LNCaP clone FGC (cell line): Measurements from ENCODE around the gene POLR2M.

ENCODE experiments used
- DNase-seq: peaks from one replicate; pipeline ENCODE4 v3.0.0-alpha.2; 2011; ENCODE audit warnings: low read depth
- H3K4me3 ChIP-seq: 2 replicates; pipeline ENCODE4 v1.5.1; 2011; ENCODE audit warnings: mild to moderate bottlenecking, low read depth, low read length, control low read depth
- CTCF ChIP-seq: IDR thresholded peaks from 2 replicates; pipeline ENCODE4 v1.5.1; 2012; ENCODE audit warnings: mild to moderate bottlenecking; ENCODE audit not compliant: control insufficient read depth, insufficient read depth; ENCODE audit errors: extremely low read depth

Gene POLR2M

GRCh38 chr15:57665939-57666338 is 40.6 kb upstream of the POLR2M start:
- no peak for DNase-seq
- H3K4me3 ChIP-seq, result no peak overlapping the region
- TF ChIP-seq CTCF, result no peak

DNA sequence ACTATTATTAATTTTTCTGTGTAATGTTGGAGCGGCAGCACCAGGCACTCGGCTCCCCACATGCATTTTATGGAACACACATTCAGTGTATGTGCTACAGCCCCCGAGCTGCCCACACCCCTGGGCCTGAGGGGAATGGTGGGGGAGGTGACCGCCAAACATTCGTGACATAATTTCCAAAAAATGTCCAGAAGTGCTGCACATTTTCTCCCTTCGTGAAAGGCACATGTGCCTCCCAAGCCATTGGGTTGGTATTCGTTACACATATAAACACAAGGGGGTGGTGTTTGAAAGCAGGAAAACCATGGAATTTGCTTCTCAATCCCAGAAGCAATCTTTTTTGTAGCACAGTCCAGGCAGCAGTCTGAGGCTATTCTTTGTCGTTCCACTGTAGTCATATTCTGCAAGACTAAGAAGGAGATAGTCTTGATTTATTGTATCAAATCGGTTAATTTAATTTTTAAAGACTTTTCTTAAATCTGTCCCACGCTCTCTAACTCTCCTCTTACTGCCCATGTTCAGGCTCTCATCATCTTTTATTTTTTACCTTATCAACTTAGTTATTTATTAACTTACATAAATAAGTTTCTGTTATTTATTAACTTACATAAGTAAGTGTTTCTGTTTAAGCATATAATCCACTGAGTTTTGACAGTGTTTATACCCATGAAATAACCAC is 39.2 kb upstream of the POLR2M start:
- peak; percentile 74 for TF ChIP-seq CTCF
- DNase-seq, result no peak
- H3K4me3 ChIP-seq, result no peak overlapping the region

DNA sequence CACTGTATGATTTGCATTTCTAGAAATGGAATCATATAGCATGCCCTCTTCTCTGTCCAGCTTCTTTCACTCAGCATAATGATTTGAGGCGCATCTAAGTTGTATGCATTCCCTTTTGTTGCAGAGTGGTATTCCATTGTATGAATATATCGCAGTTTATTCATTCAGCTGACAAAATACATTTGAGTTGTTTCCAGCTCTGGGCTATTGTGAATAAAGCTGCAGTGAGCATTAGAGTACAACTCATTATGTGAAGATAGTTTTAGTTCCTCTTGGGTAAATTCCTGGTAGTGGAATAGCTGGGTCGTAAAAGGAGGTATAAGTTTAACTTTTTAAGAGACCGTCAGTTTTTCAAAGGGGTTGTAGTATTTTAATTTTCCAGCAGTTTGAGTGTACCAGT is 38.5 kb upstream of the POLR2M start:
- no peak for TF ChIP-seq CTCF
- no peak for DNase-seq
- no peak overlapping the region for H3K4me3 ChIP-seq

- H3K4me3 ChIP-seq, result no peak overlapping the region
Measured at GRCh38 chr15:57671636-57672035, 34.9 kb upstream of the POLR2M start.

GRCh38 chr15:57675481-57676181 is 30.9 kb upstream of the POLR2M start:
- no peak overlapping the region for H3K4me3 ChIP-seq
- TF ChIP-seq CTCF, result no peak
- DNase-seq, result no peak

More at GRCh38 chr15:57671636-57672035, 34.9 kb upstream of the POLR2M start:
- no peak for TF ChIP-seq CTCF
- DNase-seq, result no peak

DNA sequence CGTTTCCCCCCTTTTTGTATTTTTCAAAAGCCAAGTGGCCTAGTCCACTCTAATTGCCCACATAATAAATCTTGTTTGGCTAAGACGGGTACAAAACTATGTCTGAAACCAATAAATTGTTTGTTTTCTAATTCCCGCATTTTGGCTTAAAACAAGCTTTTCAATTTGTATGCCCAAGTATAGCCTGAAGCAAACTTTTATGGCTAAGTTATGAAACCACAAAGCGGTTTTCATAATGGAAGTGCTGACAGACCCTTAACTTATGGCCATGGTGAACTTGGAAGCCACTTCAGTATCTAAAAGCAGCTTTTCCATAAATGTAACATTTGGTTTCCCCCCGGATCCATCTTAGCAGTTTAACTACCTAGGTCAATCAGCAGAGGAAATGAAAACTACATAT is 29.9 kb upstream of the POLR2M start:
- no peak for TF ChIP-seq CTCF

GRCh38 chr15:57677204-57677603 is 29.3 kb upstream of the POLR2M start:
- no peak overlapping the region for H3K4me3 ChIP-seq
- no peak for TF ChIP-seq CTCF
- DNase-seq, result no peak

More for the DNA sequence above, 29.9 kb upstream of the POLR2M start:
- no peak for DNase-seq
- H3K4me3 ChIP-seq, result no peak overlapping the region
